GM18858 (cell line): ENCODE measurements around the gene FAM174B.

ENCODE experiments used
- ATAC-seq: cut with Tn5 transposase; IDR thresholded peaks from one replicate; pipeline ENCODE4 v1.9.1; 2021; ENCODE audit not compliant: unreplicated experiment

Gene FAM174B

DNA sequence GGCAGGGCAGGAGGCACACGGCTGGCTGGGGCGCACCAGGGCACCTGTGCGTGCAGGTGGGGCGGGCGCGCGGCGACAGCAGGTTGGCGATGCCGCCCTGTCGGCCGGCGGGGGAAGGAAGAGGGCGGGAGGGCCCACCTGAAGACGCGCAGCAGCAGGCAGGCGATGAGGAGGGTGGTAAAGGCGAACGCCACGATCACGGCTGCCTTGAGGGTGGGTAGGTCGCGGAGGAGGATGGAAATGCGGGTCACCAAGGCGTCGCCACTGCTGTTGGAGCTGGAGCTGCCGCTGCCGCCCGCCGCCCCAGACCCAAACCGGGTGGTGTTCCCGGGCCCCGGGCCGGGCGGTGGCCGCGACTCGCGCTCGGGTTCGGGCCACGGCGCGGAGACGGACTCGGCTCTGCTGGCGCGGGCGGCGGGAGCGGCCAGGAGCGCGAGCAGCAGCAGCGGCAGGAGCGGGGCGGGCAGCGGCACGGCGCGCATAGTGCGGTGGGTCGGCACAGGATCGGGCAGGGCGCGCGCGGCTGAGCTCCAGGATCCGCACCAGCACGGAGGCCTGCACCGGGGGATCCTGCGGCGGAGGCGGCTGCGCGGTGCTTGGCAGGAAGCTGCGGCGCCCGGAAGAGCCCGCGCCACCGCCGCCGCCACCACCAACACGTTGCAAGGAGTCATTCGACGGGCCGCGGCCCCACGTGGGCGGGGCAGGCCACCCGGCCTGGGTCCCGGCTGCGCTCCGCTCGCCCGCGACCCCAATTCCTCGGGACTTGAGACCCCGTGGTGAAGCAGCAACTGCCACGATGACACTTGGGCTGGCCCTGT is at the start of gene FAM174B:
FAM174B (minus strand) TSS at position 598 of the 818 bp plus-strand sequence.
- ATAC-seq: peak; percentile 40

DNA sequence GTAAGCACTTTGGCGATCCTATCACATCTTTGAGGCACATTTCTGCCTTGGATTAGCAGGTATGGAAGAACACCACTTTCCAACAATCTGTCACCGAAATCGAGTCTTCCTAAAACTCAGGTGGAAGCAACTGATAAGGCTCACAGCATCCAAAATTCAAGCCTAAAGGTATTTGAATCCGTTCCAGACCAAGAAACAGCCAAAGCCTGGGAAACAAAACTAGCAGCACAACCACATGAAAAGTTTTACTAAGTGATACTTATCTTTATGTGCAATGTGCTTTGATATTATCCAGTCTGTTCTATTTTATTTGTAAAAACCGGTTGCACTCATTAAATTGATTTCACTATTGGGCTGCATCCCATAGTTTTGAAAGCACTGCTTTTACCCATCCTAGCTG is 40.5 kb upstream of the FAM174B start:
- ATAC-seq: no peak

DNA sequence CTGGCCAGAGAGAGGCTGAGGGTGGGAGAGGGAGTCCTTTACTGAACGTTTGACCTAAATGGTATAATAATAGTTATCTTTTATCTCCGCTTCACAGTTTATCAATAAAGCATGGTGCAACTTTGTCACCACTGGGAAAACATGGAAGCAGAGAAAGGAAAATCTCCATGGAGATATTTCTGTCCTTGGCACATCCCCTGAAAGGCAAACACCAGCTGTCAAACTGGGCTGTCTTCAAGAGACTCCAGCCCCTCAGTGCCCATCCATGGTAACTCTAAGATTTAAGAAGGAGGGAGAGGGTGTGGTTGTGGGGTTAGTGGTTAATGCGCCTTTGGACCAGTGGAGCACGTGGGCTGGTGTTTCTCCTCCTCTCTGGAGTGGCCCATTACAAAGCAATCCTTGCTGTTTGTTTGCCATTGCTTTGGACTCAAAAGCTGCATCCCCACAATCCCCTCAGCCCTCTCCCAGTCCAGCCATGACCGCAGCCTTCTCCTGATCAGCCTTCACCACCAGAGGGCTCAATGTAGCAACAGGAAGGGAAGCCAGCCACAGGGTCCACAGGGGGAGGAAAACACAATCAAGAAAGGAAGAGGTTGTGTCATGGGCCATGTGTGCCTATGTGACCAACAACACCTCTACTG is 38.2 kb upstream of the FAM174B start:
- ATAC-seq: no peak

DNA sequence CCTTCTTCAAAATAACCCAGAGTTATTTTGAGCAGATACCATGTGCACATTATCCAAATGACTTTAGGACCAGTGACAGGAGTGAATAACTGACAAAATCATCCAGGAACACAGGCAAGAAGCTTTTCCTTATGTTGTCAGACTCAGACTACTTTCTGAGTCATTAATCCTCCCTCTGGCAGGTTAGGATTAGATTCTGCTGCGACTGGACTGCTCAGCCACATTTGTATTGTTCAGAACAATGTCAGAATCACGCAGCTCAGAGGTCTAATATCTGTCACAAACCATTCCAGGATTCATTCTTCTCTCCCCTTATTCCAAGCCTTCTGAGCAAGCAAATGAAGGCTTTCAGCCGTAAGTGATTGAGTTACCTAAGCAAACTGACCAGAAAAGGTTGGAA is 34.8 kb upstream of the FAM174B start:
- no peak for ATAC-seq

DNA sequence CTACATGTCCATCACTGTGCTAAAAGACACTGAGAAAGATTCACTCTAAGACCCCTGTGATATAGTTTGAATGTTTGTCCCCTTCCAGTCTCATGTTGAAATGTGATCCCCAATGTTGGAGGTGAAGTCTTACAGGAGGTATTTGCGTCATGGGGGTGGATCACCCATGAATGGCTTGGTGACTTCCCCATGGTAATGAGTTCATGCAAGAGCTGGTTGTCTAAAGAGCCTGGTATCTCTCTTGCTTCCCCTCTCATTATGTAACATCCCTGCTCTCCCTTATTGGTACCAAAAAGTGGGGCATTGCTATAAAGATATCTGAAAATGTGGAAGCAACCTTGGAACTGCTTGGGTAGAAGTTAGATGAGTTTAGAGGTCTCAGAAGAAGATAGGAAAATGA is 32.2 kb upstream of the FAM174B start:
- no peak for ATAC-seq

DNA sequence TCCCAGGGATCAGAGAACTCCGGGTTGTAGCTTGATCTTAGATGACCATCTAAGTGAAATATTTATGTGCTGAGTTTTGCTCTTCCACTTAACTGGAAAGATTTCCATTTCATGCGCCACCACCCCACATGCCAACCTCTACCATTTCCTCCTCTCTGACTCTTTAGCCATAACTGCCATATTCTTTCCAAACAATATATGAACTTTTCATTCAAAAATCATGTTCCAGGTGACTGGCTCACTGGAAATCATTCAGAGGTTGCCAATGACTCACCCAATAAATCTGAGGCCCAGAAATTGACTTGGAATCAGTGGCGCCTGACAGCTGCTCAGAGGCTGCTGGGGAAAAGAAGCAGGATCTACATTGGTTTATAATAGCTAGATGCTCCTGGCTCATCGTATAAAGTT is 31.6 kb upstream of the FAM174B start:
- ATAC-seq: no peak

DNA sequence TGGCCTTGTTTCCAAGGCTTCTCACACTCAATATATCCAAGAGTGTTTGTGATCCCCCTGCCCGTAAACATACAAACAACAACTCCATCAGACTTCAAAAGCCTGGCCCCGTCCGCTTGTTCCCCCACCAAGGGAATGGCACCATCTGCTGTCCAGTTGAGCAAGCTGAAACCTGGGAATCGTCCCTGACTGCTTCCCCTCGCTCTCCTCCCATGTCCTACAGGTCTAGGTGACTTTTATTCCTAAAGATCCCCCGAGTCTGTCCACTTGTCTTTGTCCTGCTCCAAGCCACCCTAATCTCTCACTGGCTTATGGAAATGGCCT is 27.9 kb upstream of the FAM174B start:
- no peak for ATAC-seq

DNA sequence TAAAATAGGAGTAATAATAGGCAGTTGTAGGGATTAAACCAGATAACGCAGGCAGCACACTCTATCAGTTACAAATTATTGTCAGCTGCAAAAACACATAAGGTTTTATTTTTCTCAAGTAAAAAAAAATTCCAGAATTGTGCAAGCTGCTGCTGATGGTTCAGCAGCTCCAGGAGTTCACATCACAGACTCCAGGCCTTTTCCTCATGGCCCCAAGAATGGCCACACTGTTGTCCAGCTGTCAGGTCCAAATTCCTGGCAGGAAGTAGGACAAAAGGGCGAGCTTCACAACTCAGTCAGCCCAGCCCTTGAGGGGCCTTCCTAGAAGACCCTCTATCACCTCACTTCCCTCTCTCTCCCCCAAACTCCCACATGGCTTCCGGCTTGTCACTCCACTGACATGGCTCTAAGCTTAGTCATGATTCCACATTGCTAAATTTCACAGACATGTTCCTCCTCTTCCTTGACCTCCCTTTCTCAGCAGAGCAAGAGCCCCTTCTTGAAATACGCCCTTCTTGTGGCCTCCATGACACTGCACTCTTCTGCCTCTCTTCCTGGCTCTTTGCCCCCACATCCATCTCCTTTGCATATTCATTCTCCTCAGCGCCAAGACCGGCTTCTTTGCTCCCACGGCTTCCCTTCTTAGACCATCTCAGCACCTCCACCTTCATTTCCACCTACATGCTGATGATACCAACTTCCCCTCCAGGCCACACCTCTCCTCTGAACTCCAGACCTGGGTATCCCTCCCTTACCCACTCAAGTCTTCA is 27.4 kb upstream of the FAM174B start:
- ATAC-seq: no peak

DNA sequence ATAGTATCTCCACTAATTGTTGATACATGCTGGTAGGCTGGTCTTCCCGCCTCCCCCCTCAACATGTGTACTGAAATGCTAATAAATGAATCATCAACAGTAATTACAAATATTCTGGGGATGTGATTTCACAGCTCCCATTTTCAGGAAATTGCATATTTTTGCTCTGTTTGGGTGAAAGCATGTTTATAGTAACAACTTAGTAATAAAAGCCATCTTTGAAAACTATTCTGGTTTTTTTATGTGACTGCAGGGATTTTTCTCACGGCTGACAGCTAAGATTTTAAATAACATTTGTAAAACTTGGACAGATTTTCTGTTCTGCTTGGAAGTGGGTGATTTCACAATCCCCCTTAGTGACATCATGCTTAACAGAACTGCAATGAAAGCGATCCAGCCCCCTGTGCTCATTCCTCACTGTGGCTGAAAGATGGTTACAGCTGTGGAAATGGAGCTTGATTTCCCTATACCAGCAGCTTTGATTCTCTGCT is 25.6 kb upstream of the FAM174B start:
- ATAC-seq: no peak

DNA sequence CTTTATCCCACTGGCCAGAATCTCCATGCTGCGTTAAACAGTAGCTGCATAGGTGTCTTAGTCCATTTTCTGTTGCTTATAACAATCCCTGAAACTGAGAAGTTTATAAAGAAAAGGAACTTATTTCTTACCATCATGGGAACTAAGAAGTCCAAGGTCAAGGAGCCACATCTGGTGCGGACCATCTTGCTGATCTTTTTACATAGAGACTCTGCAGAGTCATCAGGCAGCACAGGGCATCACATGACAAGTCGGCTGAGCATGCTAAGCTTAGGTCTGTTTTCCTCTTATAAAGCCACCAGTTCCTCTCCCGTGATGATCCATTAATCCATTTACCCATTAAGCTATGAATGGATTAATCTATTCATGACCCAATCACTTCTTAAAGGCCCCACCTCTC is 22.4 kb upstream of the FAM174B start:
- ATAC-seq: no peak

DNA sequence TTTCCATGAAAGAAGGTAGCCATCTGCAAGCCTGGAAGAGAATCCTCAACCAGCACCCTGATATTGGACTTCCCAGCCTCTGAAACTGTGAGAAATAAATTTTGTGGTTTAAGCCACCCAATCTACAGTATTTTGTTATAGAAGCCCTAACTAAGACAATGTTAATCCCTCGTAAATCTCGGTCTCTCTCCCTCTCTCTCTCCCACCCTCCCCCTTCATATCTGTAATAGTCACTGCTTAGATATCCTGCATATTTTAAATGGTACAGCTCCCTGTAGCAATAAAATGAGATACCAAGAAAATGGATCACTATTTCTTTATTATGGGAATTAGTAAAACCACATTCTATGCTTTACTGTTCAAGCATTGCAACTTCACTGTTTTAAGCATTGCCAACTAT is 21.0 kb upstream of the FAM174B start:
- ATAC-seq: no peak

DNA sequence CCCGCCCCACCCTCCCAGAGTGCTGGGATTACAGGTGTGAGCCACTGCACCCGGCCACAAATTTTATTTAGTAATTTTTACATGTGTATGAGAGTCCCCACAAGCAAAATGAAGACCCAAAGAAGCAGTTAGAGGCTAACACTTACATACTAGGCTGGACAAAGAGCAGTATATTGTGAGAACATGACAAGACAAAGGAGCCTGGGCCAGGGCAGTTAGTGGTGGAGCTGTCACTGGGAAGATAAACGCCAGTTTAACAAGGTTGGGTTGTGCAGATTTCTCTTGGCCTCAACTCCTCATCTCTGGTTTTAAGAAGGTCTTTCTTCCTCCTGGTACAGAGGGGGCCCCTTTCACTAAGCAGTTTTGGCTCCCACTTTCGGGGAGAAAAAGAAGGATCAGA is 19.9 kb upstream of the FAM174B start:
- no peak for ATAC-seq

DNA sequence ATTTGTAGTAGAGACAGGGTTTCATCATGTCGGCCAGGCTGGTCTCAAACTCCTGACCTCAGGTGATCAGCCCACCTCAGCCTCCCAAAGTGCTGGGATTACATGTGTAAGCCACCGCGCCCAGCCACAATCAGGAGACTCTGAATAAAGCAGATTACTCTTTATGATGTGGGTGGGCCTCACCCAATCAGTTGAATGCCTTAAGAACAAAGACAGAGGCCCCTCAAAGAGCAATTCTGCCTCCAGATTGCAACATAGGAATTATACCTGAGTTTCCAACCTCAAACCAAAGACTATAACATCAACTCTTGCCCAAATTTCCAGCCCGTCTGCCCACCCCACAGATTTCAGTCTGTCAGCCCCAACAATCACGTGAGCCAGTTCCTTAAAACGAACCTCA is 18.8 kb upstream of the FAM174B start:
- no peak for ATAC-seq

DNA sequence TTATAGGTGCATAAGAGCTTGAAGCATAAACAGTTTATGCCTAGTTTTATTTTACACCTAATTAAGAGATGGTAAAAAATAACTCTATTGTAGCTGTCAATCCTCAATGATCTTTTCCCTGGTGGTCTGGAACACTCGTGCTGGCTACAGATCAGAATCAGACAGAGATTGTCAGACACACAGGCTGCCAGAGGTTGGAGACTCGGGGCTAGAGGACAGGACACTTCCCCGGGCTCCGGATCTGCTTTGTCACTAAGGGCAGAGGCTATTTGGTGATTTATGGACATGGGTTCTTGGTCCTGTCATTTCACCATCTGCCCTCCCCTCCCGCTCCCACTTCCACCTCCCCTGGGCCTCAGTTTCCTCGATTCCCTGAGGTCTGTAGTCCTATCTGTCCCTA is 16.5 kb upstream of the FAM174B start:
- no peak for ATAC-seq

DNA sequence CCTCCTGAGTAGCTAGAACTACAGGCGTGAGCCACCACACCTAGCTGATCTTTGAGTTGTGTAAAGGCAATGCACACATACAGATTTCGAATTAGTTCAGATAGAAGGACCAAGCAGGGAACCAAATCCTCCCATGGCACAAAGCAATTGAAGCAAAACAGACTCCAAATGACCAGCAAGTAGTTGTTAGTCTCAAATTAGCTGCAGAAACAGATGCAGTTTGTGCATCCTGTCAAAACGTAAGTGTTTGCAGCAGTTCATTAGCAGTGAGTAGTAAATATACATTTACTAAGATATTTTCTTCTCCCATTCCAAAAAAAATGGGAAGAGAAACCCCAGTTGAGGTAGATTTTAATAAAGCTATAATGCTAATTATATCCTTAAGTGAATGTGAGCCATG is 15.8 kb upstream of the FAM174B start:
- no peak for ATAC-seq

DNA sequence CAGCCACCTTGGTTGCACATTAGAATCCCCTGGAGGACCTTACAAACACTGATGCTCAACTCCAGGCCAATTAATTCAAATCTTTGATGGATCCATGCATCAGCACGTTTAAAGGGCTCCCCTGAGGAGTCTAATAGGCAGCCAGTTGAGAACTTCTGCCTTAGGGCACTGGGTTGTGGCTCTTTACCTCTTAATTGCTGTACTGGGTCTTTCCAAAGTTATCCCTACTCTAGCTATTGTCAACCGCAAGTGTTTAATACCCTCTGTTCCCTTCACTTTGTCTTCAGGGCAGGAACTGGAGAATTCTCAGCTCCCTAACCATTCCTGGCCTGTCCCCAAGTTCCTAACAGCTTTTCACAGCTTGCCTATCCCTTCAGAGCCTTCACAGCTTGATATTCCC is 15.0 kb upstream of the FAM174B start:
- no peak for ATAC-seq

DNA sequence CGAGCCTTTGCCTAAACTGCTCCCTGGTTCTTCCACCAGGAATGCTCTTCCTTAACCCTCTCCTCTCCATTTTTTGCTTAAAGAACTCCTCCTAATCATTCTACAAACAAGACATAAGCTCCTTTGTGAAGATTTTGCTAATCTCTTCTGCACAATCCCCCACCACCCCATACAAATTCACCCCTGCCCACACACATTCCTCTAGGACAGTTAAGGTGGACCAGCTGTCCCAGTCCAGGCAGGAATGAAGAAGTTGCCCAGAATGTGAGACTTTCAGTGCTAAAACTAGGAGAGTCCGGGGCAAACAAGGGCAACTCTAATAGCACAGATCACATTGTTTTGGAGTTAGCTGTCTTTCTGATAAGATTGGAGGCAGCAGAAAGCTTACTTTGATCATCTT is 13.9 kb upstream of the FAM174B start:
- no peak for ATAC-seq

DNA sequence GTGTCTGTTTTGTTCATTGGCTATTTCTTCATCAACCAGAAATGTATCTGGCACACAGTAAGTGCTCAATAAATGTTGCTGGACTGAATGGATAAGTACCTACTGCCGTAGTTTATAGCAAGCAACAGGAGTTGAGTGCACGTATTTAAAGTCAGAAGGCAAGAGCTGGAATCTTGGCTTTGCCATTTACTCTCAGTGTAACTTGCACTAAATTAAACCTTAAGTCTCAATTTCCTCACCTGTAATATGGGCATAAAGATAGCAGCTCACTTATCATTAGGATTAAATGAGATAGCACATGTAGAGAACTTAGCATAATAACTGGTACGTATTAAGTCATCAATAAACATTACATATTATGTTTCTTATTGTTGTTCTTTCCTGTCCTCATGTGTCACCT is 13.0 kb upstream of the FAM174B start:
- no peak for ATAC-seq

DNA sequence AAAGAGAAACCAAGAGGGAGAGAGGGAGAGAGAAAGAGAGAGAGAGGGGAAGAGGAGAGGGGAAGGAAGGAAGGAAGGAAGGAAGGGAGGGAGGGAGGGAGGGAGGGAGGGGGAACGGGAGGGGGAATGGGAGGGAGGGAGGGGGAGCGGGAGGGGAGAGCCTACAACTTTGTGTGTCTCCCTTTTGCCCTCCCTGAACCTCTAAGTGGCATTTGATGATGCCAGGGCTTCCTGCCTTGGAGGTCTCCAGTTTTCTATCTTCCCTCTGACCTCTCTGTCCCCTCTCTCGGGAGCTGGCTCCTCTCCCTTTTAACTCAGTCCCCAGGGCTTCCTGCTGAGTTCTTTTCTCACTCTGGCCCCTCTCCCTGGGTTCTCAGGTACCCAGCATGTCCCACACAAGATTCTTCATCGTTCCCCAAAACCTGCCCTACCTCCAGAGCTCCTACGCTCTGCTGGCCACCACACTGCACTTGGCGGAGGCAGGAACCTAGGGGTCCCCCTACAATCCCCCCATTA is 12.5 kb upstream of the FAM174B start:
- ATAC-seq: no peak

DNA sequence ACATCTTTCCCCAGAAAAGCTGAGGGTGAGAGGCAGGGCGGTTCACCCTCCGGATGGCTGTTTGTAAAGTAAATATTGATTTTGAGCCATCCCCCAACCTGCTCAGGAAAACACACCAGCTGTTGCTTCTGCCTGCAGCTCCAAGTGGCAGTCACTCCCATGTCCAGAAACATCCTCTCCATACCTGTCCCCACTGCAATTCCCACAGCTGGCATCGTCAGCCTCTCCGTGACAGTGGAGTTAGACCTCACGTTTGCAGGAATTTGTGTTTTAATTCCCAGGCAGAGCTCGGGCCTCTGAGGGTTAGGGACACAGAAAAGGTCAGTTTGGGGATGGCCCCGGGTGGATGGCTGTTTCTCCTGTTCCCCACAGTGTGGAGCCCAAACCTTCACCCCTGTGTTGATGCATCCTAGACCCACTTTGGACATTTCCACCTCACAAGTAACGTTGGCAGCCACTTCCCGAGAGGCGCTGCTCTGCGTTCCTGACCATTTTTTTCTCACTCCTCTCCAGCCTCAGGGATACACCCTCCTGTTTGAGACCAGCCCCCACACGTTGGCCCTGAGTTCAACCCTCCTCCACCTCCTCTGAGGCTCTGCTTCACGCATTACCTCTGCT is 11.8 kb upstream of the FAM174B start:
- no peak for ATAC-seq

DNA sequence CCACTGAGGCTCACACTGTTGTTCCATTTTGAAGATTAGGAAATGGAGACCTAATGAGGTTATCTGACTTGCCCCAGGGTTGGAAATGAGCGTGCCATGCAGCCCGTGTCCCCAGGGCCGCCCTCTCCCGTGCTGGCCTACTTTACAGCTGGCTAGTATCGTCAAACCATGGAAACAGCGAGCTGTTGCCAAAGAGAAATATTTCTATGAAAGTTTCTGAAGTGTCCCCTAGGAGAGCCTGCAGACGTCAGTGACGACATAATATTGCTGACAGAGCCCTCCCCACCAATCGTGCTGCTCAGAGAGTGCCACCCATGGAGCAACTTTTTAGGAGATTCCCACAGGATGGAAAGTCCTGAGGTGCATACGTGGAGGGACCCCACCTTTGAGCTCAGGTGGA is 11.2 kb upstream of the FAM174B start:
- ATAC-seq: no peak
